K562 (cell line): Measurements from ENCODE around the gene MEF2B. TPM values are rescaled to one million over a fixed set of nuclear protein-coding genes. Genes with fewer than 3 reads are reported as not detected.
A peak's percentile ranks its signal among the peaks of the same experiment; 100 is the strongest.

Experiments
- ATAC-seq: fragments of 200-7000 bp; cut with Tn5 transposase; 3 replicates; pipeline ENCODE4 v1.9.1; 2020; ENCODE audit warnings: moderate library complexity
- BruUV-seq: library from RNA; stranded (reverse); fragments of 400-500 nt; replicated peaks from 2 replicates; lab custom pipeline; 2021; lab: Mats Ljungman, UMichigan
- CTCF ChIA-PET: fragments of 300-600 bp; formaldehyde crosslinking; extraction: SDS; loops from one replicate; lab custom pipeline; 2021; ENCODE audit warnings: low intra/inter-chr PET ratio; lab: Yijun Ruan, JAX
- POLR2A ChIA-PET: fragments of 300-600, 350-650 bp; sonication (Branson Sonifier 250); formaldehyde crosslinking; extraction: SDS; loops from one replicate; lab custom pipeline; 2021; ENCODE audit warnings: antibody characterized with exemption, inconsistent platforms; lab: Yijun Ruan, JAX
- DNase-seq, 4 experiments: peaks; one replicate each; pipeline versions ENCODE4 v3.0.0 to v3.0.0-alpha.2; 2011 to 2018; ENCODE audit warnings: low spot score in 3 of 4, mixed read lengths in 3 of 4; ENCODE audit errors: extremely low read depth in 1 of 4
- FAIRE-seq: peaks from 2 replicates; lab custom pipeline; 2011; peaks lifted over from hg19 to GRCh38; lab: Jason Lieb, UNC
- H2AFZ ChIP-seq: 2 replicates; pipeline ENCODE4 v1.6.0; 2011; ENCODE audit warnings: low read depth, low read length, control low read depth, inconsistent platforms
- H3K27ac ChIP-seq: fragments of 200-600 bp; 3 replicates; pipeline ENCODE4 v1.8.0; 2011; ENCODE audit warnings: low read depth, mild to moderate bottlenecking, control low read depth, inconsistent platforms, low read length, moderate library complexity, mixed read lengths; ENCODE audit errors: extremely low read depth
- H3K27me3 ChIP-seq, 2 experiments: fragments of 300-600 bp in 1 of 2; 2 replicates in 1 of 2; 3 replicates in 1 of 2; pipeline versions ENCODE4 v1.6.0 to v1.8.0; 2011; ENCODE audit warnings: inconsistent platforms in 2 of 2, low read length in 2 of 2, mild to moderate bottlenecking in 1 of 2, mixed read lengths in 1 of 2, moderate library complexity in 1 of 2; ENCODE audit not compliant: control insufficient read depth in 2 of 2, insufficient read depth in 2 of 2
- H3K36me3 ChIP-seq: fragments of 300-600 bp; 3 replicates; pipeline ENCODE4 v1.8.0; 2011; ENCODE audit warnings: mild to moderate bottlenecking, low read length, inconsistent platforms; ENCODE audit not compliant: control insufficient read depth, insufficient read depth
- H3K4me1 ChIP-seq, 2 experiments: fragments of 200-600 bp in 1 of 2; replicated peaks in 1 of 2; 2 replicates in 1 of 2; 3 replicates in 1 of 2; pipeline versions ENCODE4 v1.5.1 to v1.8.0; 2011; ENCODE audit warnings: inconsistent platforms in 2 of 2, low read length in 2 of 2, mild to moderate bottlenecking in 1 of 2, mixed read lengths in 1 of 2, moderate library complexity in 1 of 2; ENCODE audit not compliant: control insufficient read depth in 2 of 2, insufficient read depth in 2 of 2
- H3K4me2 ChIP-seq: 2 replicates; pipeline ENCODE4 v1.6.1; 2011; ENCODE audit warnings: low read length, control low read depth, inconsistent platforms, mixed read lengths; ENCODE audit not compliant: insufficient read depth
- H3K4me3 ChIP-seq: fragments of 200-600 bp; sonication (generic), shearing (Covaris generic); 2 replicates; pipeline ENCODE4 v1.5.1; 2016; ENCODE audit warnings: control low read depth, inconsistent platforms
- H3K79me2 ChIP-seq: fragments of 200-600 bp; 3 replicates; pipeline ENCODE4 v1.8.0; 2011; ENCODE audit warnings: low read length, inconsistent platforms; ENCODE audit not compliant: control insufficient read depth, insufficient read depth
- H3K9ac ChIP-seq, 2 experiments: 2 replicates each; pipeline versions ENCODE4 v1.6.0 to v1.6.1; 2011; ENCODE audit warnings: low read depth in 2 of 2, low read length in 2 of 2, control low read depth in 1 of 2, inconsistent platforms in 1 of 2, mild to moderate bottlenecking in 1 of 2, mixed read lengths in 1 of 2; ENCODE audit not compliant: insufficient read depth in 1 of 2
- H3K9me1 ChIP-seq: one replicate; pipeline ENCODE4 v1.6.0; 2011; ENCODE audit warnings: inconsistent platforms, mild to moderate bottlenecking, low read length, moderate library complexity; ENCODE audit not compliant: control insufficient read depth, insufficient read depth
- H3K9me3 ChIP-seq: replicated peaks from 2 replicates; pipeline ENCODE4 v1.5.1; 2011; ENCODE audit warnings: low read depth, low read length, inconsistent platforms; ENCODE audit not compliant: control insufficient read depth, insufficient read depth
- H4K20me1 ChIP-seq: replicated peaks from 2 replicates; pipeline ENCODE4 v1.6.1; 2011; ENCODE audit warnings: low read length, inconsistent platforms, mixed read lengths; ENCODE audit not compliant: control insufficient read depth, insufficient read depth
- MTA1 ChIP-seq: fragments of 450-650 bp; IDR thresholded peaks from 2 replicates; pipeline ENCODE4 v1.6.1; 2017; ENCODE audit warnings: borderline replicate concordance
- POLR2G ChIP-seq: fragments of 200-400 bp; formaldehyde crosslinking; IDR thresholded peaks from 2 replicates; pipeline ENCODE4 v1.6.1; 2017; ENCODE audit warnings: low read depth, mild to moderate bottlenecking, antibody characterized with exemption, low read length, moderate library complexity
- RFX7 ChIP-seq: fragments of 250-450 bp; sonication (Bioruptor Pico); IDR thresholded peaks from 2 replicates; pipeline ENCODE4 v1.5.1; 2021; ENCODE audit warnings: mild to moderate bottlenecking
- ZFP36 ChIP-seq: fragments of 150-350 bp; IDR thresholded peaks from 2 replicates; pipeline ENCODE4 v1.6.1; 2018; ENCODE audit warnings: low read length, low read depth; ENCODE audit not compliant: partially characterized antibody
- WGBS: fragments of 100-300 bp; shearing (Covaris generic); methylation state at CpG from one replicate; pipeline ENCODE4 v1.1.6; 2016; ENCODE audit warnings: low coverage, mixed read lengths; ENCODE audit not compliant: insufficient coverage; ENCODE audit errors: missing lambda C conversion rate; 5-methylcytosine and 5-hydroxymethylcytosine counted together
- in situ Hi-C: fragments of 300-500 bp; cut with MboI; formaldehyde crosslinking; loops from 4 replicates; pipeline ENCODE4 v1.15.0; 2018; ENCODE audit warnings: inconsistent platforms, mixed read lengths
- intact Hi-C: fragments of 100-400 bp; cut with micrococcal nuclease; formaldehyde crosslinking; loops from 2 replicates; pipeline ENCODE4 v1.14.2; 2022
- polyA plus RNA-seq, 8 experiments: library from polyadenylated mRNA; depleted of rRNA in 4 of 8; stranded (reverse) in 5 of 8; unstranded in 3 of 8; fragments of >200 nt; fragmentation: Nextera tagmentation in 2 of 8; fragmentation: Illumina TruSeq in 1 of 8; extraction: Ambion mirVana in 2 of 8; extraction: Trizol in 1 of 8; gene quantifications; 2 replicates each; pipeline versions ENCODE4 v1.2.1 to v1.2.3, GENCODE V29; 2011 to 2014; ENCODE audit warnings: inconsistent platforms in 1 of 8, missing spikeins in 1 of 8
- total RNA-seq, 7 experiments: library from RNA; depleted of rRNA in 6 of 7; stranded (reverse); fragments of >200 nt in 6 of 7; fragmentation: Illumina TruSeq in 2 of 7; extraction: Trizol in 2 of 7; gene quantifications; 2 replicates each; pipeline versions ENCODE4 v1.2.1 to v1.2.3, GENCODE V29; 2011 to 2021; ENCODE audit warnings: low replicate concordance in 1 of 7

The MEF2B gene
- total and polyA plus RNA-seq, 9 of the 15 experiments (the other 6 are each of a cell fraction or from before 2014, with no cell fraction given) = 0.14 to 1.9 (median 0.71) TPM; not detected in 3

DNA sequence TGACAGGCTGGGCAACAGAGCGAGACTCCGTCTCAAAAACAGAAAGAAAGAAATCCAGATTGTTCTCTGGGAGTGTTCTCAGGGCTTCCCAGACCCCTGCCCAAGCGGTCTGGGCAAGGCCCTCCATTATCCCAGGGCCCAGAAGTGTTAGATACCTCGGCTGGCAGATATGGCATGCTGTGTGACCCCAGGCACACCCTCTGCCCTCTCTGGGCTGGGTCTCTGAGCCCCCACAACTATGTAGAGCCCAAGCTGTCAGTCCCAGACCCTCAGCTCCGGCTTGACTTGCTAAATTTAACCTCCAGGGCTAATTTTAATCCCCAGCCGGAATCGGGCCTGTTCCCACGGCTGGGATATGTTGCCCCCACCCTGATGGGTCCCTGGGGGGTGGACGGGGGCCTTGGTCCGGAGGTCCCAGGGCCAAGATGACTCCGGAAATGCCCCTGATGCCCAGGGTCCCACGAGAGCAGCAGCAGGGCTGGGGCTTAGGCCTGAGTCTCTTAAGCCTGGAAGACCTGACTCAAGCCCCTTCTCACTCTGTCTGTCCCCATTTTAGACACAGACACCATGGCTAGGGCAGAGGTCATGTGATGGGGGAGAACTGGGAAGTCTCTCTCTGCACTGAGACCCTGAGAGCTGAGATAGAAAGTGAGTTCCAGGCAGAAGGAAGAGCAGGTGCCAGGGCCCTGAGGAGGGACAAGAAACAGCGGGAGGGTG lies 17.2 kb downstream of the MEF2B start:
- no peak overlapping the region for H3K27ac ChIP-seq
- no peaks in the 10 kb centered on the region for H3K9me3 ChIP-seq
- FAIRE-seq = no peak
- in situ Hi-C loops (no loop called here), intact Hi-C loops (no loop called here)
- CTCF ChIA-PET = no interaction called here
- H3K36me3 ChIP-seq = no peaks in the 10 kb centered on the region
- no TSS peak for BruUV-seq
- peaks cover 0 to 3% of the 10 kb centered on the region in 2 experiments; a peak in 2 of 5 replicates for H3K4me1 ChIP-seq
- no peak overlapping the region for H3K4me2 ChIP-seq
- no peak overlapping the region for H2AFZ ChIP-seq
- H3K27me3 ChIP-seq = no peaks in the 10 kb centered on the region
- 42% methylated on average over 13 of the region's 13 CpGs for WGBS
- 0 out of 4 replicates have a peak overlapping the region, but pooled peaks of 1 of the 2 experiments have one; percentile 4 for H3K9ac ChIP-seq
- H3K9me1 ChIP-seq = no peaks in the 10 kb centered on the region
- TF ChIP-seq ZFP36 (peak; percentile 38), MTA1 (no peak)
- no peaks in the 10 kb centered on the region for H3K79me2 ChIP-seq
- ATAC-seq = no peak
- H3K4me3 ChIP-seq = no peak overlapping the region
- POLR2A ChIA-PET = interaction anchor here (0.9 kb wide), 1 partner anchor 12 kb away, joined by 3 read pairs; no protein-coding TSS in a partner anchor
- no peak for DNase-seq
- no peaks in the 10 kb centered on the region for H4K20me1 ChIP-seq

GRCh38 chr19:19151418-19151817 lies 18.6 kb downstream of the MEF2B start:
- no peaks in the 10 kb centered on the region for H3K79me2 ChIP-seq
- no TSS peak for BruUV-seq
- H3K36me3 ChIP-seq = no peaks in the 10 kb centered on the region
- FAIRE-seq (no peak), DNase-seq (no peak), ATAC-seq (no peak; the same call in 2 of the 3 replicates)
- TF ChIP-seq RFX7 (no peak), POLR2G (0 out of 2 replicates have a peak, but pooled peaks have one; percentile 18)
- H3K27me3 ChIP-seq = no peaks in the 10 kb centered on the region
- ChIA-PET CTCF (no interaction called here), POLR2A (no interaction called here)
- H2AFZ ChIP-seq = no peak overlapping the region
- H3K9ac ChIP-seq = peak overlapping the region in 1 of 2 experiments; percentile 58; a peak in 1 of 4 replicates
- H3K9me1 ChIP-seq = no peaks in the 10 kb centered on the region
- H3K4me1 ChIP-seq = peaks cover 0 to 8% of the 10 kb centered on the region in 2 experiments; a peak in 2 of 5 replicates
- no peak overlapping the region for H3K4me3 ChIP-seq
- 52% methylated on average over 11 of the region's 11 CpGs for whole genome bisulfite sequencing
- H3K4me2 ChIP-seq = no peak overlapping the region
- intact Hi-C loops (no loop called here), in situ Hi-C loops (no loop called here)
- no peaks in the 10 kb centered on the region for H3K9me3 ChIP-seq
- no peak overlapping the region for H3K27ac ChIP-seq
- no peaks in the 10 kb centered on the region for H4K20me1 ChIP-seq
